Stimulated activated CD4-positive, alpha-beta T cell treated with anti-CD3 and anti-CD28 coated beads, Interleukin-1b, Interleukin-23, amount 100 ng/mL, for 24 hours (primary cell): ENCODE results near the gene MAN1A1.

Experiments used
- DNase-seq, 4 experiments: peaks; one replicate each; pipeline ENCODE4 v3.0.0-alpha.2; 2020; ENCODE audit warnings: low read depth in 4 of 4, low spot score in 1 of 4

MAN1A1 gene

DNA sequence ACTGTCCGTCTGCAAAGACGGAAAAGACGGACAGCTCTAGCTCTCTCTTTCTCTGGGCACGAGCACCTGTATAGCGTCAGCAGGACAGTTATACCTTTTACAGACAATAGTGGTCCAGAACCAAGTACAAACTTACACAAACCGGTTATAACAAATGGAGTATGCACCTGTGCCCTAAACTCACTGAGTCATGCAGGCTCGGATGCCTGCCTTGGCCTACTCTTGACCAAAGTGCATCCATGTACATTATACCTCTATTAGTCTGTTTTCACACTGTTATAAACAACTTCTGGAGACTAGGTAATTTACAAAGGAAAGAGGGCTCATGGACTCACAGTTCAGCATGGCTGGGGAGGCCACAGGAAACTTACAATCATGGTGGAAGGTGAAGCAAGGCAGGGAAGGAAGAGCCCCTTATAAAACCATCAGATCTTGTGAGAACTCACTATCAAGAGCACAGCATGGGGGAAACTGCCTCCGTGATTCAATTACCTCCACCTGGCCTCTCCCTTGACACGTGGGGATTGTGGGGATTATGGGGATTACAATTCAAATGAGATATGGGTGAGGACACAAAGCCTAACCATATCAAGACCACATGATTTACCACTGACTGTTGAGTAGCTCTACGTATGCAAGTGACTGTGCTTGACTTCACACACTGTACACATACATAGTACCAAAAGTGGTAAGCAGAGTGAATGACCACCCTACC is 23.1 kb downstream of the MAN1A1 start:
- DNase-seq: no peak

DNA sequence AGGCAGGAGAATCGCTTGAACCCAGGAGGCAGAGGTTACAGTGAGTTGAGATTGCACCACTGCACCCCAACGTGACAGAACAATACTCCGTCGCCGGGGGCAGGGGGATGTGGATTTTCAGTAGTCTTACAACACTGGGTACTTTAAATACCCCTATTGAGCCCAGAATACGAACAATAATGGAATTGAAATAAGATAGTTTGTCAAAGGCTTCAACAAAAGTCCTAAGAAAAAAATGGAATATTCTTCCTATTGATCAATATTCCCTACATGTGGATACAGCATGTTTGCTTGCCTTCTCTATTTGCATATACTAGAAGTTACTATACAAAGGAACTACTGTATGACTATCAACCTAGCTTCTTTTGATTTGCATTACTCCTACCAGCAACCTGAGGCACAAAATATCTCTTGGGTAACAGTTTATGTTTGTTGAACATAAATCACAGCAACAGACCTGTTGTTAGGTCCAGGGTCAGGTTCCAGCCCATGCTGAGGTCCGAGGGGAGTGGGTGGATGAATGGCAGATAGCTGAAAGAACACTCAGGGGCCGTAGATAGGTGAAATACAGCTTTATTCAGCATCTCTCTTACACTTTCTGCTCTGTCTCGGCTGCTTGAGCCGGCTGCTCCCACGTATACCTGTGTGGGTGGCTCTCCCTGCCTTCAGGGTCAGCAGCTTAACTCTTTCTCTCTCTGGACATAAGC is 23.8 kb downstream of the MAN1A1 start:
- no peak for DNase-seq

DNA sequence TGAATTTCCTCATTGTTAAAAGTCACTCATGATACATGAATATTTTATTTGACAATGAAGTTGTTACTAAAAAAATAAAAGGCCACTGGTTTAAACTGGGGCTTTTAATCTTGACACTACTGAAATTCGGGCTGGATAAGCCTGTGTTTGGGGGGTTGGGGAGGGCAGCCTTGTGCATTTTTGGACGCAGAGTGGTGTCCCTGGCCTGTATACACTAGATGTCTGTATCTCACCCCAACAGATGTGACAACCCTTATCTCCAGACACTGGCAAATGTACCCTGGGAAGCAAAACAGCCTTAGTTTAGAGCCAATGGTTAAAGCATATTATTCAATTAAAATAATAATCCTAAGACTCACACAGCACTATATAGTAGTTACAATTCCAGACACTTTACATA is 24.8 kb downstream of the MAN1A1 start:
- no peak for DNase-seq

DNA sequence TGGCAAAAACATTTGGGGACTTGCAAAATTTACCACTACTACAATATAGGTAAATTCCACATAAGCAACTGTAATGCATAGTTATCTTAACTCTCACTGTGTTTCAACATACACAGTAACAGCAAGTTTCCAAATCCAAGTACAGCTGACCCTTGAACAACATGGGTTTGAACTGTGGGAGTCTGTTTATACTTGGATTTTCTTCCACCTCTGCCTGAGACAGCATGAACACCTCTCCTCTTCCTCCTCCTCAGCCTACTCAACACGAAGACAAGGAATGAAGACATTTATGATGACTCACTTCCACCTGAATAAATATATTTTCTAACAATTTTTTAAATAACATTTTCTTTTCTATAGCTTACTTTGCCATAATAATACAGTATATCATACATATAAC is 25.6 kb downstream of the MAN1A1 start:
- no peak for DNase-seq

DNA sequence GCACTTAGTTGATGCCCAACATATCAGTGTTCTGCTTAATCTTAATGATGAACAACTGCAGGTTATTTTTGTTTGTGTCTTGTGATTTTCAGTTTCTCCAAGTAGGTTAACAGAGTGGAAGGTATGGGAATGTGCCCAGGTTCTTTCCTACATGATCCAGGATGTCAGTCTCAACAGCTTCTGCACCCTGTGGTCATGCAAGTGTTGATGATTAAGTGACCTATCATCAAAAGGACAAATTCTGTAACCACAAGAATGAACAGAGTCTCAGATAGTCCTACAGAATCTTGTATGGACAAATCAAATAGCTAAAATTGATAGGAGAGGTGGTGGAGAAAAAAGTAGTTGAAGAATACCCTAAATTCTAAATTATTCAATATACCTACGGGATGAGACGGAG is 26.1 kb downstream of the MAN1A1 start:
- DNase-seq: no peak

DNA sequence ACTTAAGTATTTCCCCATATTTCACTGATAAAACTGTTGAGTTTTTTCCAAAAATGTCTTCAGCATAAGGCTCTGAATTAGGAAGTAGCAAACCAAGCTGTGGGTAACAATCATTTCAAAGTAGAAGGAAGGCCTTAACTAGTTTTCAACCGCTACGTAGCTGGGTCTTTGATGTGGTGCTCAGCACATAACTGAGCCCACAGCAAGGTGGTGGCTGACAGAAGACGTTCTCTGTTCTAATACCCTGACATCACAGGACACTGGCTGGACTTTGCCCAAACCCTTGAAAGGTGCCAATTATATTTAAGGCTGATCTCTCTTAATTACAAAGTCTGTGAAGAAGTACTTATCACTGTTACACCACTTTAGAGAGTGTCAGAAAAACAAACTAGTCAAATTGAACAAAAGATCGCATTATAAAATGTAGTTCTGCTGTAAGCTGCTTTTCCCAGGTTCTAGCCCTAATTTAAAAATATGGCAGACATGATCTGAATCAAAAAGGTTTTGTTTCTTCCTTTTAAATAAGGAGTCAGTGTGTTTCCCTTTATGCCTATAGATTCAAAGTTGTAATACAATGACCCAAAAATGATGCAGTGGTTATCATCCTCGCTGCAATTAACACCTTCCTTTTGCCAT is 26.7 kb downstream of the MAN1A1 start:
- DNase-seq: no peak

DNA sequence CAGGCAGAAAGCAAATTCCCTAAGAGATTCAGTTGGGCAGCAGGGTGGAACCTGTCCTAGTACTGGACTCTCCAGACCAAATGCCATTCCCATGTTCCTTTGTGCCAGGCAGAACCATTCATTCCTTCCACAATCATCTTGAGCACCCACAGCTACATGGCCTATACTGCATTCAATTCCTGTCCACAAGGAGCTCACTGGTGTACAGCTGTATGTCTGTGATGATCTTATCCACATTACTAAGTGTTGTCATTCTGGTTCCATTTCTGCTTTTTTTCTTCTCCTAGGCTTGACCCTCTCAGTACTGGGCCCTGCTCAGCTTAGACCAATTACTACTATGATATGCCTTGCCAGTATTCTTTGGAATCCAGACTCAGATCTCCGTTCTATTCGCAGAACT is 27.5 kb downstream of the MAN1A1 start:
- no peak for DNase-seq

DNA sequence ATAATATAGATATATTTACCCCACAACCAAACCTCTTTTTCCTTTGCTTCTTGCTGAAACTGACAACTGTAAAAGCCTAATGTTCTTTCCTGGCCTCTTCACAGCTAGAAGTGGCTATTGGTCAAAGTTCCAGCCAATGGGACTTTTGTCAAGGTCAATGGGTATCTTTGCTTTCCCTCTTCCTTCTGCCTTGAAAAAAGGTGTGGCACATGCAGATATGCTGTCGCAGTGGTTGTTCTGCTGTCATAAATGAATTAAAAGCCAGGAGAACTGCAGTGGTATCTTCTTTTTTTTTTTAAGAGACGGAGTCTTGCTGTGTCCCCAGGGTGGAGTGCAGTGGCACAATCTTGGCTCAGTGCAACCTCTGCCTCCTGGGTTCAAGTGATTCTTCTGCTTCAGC is 29.9 kb downstream of the MAN1A1 start:
- DNase-seq: no peak

DNA sequence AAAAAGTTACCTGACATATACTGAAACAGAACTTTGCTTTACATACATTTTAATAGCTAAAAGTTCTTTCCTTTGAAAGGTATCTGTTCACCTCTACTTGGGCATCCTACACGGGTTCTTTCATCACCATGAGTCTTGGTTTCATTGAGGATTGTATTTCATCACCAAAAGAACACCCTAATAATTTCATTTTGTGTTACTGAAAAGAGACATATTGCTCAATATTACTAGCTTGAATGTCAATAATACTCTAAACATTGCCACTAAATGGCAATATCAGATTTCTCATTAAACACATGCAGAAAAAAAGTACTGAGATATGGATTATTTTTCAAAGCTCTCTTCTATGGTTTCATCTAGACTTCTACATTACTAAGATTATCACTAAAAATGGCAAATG is 30.8 kb downstream of the MAN1A1 start:
- DNase-seq: no peak

DNA sequence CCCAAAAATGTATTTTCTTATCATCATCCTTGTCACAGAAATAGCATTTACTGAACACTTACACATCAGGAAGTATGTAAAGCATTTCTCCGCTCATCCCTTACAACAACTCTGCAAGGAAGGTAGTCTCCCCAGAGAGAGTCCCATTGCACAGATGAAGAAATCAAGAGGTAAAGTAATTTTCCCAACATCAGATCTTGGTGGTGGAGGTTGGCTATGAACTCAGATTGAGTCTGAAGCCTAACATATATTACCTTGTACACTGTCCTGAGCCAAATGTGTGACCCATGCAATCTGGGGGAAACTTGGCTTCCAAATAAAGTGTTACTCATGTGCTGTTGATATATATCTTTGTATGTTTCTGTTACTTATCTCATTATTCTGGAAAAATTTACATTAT is 31.4 kb downstream of the MAN1A1 start:
- no peak for DNase-seq

DNA sequence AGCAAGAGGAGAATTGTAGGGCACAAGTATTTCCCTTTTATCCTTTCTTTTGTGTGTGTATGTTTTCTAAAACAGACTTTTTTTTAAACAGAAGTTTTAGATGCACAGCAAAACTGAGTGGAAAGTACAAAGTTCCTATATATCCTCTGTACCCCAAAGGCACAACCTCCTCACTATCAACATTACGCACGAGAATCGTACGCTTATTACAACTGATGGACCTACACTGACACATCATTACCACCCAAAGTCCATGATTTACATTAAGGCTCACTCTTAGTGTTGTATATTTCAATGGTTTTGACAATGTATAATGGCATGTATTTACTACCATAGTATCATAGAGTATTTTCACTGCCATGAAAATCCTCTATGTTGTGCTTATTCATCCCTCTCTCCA is 32.6 kb downstream of the MAN1A1 start:
- DNase-seq: no peak

DNA sequence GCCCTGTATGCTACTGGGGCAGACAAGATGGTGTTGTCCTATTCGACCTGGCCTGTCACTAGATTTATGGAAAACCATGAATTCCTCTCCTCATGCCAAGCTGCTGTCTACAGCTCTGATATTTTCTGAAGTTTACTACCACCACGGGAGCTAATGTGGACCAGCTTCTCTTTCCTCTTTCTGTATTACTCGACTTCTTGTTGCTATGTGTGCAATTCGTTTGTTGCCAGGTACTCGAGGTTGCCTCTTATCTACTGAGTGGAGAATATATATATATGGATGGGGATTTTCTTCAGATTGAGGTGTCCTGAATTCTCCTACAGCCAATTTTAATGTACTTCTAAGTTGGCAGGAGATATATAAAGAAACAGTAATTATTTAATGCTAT is 34.7 kb downstream of the MAN1A1 start:
- DNase-seq: no peak

DNA sequence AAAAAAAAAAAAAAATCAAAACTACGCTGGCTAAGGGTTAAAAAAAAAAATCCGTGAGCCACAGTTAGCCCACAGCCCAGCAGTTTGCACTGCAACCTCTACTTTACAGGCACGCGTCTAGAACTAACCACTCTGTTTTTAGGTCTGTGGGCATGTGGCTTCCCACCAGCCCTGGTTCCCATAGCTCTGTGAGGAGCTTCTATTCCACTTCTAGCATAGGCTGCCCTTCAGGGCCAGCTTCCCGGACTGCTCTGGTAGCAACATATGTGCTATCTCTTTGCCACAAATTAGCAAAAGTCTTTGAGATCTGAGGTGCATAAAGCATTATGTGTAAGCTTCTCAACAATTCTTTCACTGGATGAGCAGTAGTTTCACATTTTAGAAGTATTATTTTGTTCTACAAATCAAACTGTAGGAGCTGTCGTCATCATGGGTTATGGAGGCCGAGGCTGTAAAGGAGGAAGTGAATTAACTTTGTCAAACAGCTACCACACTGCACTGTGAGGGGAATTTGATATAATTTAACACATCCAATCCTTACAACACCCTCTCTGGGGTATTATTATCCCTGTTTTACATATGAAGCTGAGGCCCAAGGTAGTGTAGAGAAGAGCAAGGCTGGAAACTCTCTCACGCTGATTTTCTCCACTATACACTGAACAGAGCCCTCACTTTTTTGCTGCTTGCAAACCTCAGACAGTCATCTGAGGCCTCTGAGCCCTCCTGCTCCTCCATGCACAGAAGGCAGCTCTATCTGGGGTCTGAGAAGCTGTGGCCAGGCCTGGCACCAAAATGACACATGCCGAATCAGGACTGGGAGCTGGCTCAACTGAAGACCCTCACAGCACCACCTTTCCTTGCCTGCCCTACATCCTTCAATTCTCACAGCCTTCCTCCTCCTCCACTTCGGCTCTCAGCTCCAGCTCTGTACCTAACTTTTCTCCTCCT is 35.4 kb downstream of the MAN1A1 start:
- DNase-seq: no peak

DNA sequence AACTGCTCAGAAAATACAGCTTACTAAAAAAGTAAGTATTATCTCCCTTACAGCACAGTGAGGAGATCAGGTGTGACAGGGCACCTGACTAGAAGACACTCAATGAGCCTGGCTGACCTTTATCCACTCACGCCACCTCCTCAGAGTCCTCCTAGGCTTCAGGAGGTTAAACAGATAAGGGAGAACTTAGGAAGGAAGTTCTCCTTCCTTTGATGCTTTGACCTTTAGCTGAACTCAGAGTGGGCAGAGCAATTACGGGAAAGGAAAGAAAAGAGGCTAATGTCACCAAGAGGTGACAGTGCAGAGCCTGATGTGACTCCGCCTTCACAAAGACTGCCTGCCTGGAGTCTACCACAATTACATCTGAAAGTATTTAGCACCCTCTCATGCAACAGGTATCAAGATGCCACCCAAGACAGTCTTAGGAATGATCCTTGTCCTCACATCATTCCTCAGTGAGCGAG is 36.7 kb downstream of the MAN1A1 start:
- DNase-seq: no peak

DNA sequence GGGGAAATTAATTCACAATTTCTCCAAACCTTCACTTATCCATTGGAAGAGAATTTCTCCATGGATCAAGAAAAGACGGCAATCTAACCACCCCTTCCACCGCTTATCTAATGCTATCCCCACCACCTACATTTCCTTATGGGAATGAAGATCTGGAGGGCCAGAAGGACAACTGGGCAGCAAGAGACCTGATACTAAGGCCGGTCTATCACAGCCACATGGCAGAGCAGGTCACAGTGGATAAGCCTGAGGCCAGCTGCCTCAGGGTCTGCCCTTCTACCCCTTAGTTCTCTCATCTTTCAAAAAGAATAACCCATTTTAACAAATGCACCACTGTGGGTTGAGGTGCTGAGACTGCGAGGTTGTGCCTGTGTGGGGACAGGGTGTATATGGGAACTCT is 37.1 kb downstream of the MAN1A1 start:
- DNase-seq: no peak

DNA sequence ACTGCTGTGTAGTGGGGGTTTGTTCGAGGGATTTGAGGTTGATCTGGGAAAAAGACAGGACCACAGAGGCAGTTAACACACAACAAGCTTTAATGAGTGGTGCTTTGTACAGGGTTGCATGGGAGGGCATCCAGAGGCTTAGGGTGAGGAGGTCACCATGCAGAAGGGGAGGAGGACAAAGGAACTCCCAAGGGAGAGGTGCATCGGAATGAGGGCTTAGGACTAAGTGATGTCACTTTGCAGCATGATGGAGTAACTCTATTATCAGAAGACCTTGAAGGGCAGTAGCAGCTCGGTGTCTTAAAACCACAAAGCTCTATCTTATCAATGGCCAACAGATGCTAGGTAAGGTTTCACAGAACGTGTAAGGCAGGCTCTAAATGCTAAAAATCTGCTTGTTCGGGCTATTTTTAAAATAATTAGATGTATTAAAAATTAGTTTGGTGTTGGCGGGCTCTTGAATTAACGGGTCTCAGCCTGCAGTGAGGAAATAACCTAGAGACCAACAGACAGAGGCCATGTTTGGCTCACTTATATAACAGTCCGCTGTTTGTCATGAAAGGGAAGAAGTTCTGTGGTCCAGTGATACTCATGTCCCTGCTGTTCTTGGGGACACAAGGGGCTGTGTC is 37.9 kb downstream of the MAN1A1 start:
- DNase-seq: no peak

DNA sequence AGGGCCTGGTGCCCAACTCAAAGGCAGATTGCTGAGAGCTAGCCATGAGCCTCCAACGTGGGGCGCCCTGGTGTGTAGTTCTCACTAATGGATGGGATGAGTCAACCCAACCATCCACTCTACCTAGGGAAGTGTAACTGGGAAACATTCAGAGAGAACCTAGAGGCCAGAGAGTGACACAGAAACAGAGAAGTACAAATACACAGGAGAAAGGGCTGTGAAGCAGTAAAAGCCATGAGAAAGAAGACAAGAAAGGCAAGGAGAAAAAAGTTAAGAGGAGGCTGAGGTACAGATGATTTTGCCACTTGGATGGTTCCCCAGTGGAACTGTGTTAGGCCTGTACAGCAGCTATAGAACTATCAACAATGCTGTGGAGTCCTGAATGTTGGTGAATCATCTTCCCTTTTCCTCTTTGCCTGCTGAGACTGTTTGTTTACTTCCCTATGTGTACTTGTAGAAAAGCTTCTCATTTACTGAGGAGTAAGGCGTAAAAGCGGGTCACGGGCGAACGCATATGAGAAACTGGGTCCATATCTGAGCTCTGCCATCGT is 39.0 kb downstream of the MAN1A1 start:
- DNase-seq: no peak

DNA sequence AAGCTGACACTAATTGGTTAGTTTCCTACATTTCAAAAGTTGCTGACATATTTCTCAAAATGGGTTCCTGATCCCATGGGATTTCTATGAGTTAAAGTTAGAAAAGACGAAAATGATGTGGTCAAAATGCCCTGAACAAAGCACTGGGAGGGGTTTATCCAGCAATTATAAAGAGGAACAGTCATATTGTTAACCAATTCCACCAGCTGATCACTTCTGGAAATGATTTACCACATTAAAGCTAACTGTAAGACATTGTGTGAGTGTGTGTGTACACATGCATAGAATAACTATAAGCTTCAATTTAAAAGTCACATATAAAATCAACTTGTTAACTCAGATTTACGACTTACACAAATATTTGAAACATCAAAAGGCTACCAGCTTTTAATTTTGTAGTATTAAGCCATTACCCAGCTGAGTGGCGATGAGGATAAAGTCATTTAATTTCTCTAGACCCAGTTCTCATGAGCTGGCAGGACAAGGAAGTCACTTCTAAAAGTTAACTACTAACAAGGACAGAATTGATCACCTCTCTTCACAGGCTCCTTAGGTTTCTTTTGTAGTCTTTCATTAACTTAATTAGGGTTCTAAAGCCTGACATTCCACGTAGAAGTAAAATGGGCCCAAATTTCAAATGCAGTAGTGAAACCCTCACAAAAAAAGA is 40.4 kb downstream of the MAN1A1 start:
- DNase-seq: no peak

DNA sequence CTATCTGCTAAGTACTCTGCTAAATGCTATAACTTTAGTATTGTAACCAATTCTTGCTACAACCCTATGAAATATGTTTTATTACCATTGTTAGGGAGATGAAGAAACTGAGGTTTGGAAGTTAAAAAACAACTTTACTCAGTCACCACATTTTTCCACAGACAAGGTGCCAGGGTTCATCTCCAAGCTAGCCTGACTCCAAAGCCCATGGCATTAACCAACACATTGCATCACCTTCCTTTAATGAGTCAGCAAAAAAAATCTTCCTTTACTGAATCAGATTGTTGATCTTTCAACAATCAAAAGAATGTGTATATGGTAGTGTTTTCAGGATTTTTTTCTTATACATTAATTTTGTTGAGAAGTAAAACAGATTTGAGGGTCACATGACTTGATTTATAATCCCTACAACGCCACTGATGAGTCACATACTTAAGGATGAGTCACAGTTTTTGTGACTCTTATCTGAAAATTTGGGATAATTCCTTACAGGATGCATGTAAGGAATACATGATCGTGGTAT is 41.5 kb downstream of the MAN1A1 start:
- no peak for DNase-seq

DNA sequence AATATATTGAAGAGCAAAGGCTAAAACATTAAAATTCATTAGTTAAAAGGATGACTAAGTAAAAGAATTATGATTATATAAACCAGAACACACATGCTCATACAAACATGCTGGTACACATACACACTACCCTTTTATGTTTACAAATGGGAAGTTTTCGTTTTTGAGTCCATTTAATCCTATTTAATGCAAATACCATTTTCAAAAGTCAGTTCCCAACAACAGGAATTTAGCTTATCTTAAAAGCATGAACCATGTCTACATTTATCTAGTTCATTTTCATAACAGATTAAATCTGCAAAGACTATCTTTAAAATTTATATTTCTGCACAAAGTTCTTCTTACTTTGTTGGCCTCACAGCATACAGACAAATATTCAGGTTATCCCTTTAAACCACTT is 42.5 kb downstream of the MAN1A1 start:
- no peak for DNase-seq
